HG03175 (cell line): ENCODE results near the gene GOLGA6L25.
"Not testable (repeated sequence)": the region's sequence is repeated elsewhere in the genome, so short reads cannot be mapped to it uniquely, and the experiment has no call there.

Experiments
- ATAC-seq: cut with Tn5 transposase; IDR thresholded peaks from one replicate; pipeline ENCODE4 v1.9.1; 2021; ENCODE audit warnings: mild to moderate bottlenecking, moderate library complexity; ENCODE audit not compliant: unreplicated experiment

The GOLGA6L25 gene

GRCh38 chr15:28553268-28553667 lies at the start of gene GOLGA6L25:
Gene GOLGA6L25, plus strand, starts transcription at chr15:28553568. Its CDS starts 61 bp downstream, at chr15:28553629.
- not testable (repeated sequence) for ATAC-seq

DNA sequence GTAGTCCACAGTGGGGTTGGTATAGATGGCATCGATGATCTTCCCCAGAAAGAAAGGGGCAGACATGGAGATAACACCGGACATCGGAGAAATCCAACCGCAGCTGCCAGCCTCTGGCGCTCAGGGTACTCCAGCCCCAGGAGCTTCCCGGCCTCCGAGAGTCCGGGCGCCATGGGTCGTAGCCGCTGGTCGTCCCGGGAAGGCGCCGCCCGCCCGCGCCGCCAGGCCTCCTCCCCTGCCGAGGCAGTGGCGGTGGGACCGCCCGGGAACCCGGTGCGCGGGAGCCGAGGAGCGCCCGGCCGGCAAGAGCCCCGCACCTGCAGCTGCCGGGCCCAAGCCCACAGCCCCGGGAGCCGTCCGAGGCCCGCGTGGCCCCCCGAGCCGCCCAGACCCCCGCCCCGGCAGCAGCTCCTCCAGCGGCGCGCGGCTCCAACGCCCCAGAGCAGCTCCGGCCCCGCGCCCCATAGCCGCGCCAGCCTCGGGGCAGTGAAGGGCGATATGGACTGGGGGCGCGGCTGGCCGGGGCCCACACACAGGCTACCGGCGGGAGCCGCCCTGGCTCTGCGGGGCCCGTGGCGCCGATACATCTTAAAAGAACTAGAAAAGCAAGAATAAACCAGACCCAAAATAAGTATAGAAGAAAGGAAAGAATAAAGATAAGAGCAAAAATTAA lies 45.0 kb upstream of the GOLGA6L25 start:
- ATAC-seq = not testable (repeated sequence)

DNA sequence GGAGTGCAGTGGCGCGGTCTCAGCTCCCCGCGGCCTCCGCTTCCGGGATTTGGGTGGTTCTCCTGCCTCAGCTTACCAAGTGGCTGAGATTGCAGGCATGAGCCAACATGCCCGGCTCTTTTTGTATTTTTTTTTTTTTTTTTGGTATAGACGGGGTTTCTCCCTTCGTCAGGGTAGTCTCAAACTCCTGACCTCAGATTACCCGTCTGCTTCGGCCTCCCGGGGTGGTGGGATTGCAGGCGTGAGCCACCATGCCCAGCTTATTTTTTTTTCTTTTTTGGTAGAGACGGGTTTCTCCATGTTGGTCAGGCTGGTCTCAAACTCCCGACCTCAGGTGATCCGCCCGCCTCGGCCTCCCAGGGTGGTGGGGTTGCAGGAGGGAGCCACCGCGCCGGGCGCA lies 39.2 kb upstream of the GOLGA6L25 start:
- not testable (repeated sequence) for ATAC-seq

DNA sequence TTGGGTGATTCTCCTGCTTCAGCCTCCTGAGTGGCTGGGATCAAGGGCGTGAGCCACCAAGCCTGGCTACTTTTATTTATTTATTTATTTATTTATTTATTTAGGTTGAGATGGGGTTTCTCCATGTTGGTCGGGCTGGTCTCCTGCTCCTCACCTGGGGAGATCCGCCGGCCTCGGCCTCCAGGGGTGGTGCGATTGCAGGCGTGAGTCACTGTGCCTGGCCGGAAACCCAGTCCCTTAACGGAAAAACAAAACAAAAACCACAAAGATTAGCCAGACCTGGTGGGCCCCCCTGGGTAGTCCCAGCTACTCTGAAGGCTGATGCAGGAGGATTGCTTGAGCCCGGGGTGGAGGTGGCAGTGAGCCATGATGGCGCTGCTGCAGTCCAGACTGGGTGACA lies 38.2 kb upstream of the GOLGA6L25 start:
- not testable (repeated sequence) for ATAC-seq

- ATAC-seq = not testable (repeated sequence)
These were observed 20.4 kb upstream of the GOLGA6L25 start, which contains the start of gene GOLGA8G for GRCh38 chr15:28532954-28533353. Gene GOLGA8G, minus strand, starts transcription at chr15:28532971. Its CDS starts 62 bp downstream, at chr15:28532909.

- not testable (repeated sequence) for ATAC-seq
These were observed 20.0 kb downstream of the GOLGA6L25 start for GRCh38 chr15:28573351-28573750.

- peak; percentile 77 for ATAC-seq
These were observed 35.7 kb downstream of the GOLGA6L25 start for GRCh38 chr15:28588977-28589606.

DNA sequence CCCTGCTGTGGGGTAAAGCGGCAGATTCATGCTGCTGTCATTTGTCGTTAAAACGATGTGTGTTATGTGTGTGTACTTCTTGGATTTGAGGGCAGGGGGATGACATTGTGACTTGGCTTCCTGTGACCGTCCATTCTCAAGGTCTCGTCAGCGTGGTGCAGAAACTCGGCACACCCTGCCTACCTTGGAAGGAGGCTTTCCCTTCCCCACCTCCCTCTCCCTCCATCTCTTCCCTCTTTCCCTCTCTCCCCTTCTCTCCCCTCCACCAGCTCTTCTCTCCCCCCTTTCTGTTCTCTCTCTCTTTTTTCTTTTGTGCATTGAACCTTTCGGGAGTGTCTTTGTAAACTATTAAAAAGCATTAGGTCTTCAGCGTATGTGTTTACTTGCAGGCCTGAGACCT lies 36.4 kb downstream of the GOLGA6L25 start:
- ATAC-seq = not testable (repeated sequence)

- ATAC-seq = not testable (repeated sequence)
These were observed 39.0 kb downstream of the GOLGA6L25 start for GRCh38 chr15:28592395-28592794.

DNA sequence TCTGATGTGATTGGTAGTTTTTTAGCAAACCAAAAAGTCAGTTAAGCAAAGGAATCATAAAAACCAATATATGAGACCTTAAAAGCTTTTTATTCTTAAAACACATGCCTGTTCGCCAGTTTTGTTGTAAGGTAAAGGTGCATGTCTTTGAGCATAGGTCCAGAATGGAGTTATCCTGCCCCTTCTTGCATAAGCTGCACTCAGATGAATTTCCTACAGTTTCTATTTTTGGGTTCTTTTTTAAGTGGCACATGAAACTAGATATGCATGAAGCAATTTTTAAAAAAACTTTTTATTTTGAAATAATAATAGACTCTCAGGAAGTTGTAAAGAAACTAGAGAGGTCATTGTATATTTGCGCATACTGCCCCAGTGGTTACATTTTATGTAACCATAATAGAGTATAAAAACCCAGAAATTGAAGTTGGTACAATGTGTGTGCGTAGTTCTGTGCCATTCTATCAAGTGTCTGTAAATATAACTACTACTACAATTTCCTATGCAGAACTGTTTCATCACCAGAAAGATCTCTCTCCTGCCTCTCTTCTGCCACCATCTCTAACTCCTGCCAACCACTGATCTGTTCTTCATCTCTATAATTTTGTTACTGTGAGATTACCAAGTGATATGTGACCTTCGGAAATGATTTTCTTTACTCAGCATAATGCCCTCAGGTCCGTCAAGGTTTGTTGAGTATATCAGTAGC lies 40.2 kb downstream of the GOLGA6L25 start:
- not testable (repeated sequence) for ATAC-seq

GRCh38 chr15:28597471-28597870 lies 44.1 kb downstream of the GOLGA6L25 start:
- ATAC-seq = not testable (repeated sequence)

DNA sequence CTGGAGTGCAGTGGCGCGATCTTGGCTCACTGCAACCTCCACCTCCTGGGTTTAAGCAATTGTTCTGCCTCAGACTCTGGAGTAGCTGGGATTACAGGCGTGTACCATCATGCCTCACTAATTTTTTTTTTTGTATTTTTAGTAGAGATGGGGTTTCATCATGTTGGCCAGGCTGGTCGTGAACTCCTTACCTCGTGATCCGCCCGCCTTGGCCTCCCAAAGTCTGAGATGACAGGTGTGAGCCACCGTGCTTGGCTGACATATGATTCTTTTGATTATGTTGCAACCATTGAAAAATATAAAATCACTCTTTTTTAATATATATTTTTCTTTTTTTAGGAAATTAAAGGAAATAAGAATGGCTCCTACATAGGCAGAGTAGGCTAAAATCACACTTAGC lies 44.8 kb downstream of the GOLGA6L25 start:
- not testable (repeated sequence) for ATAC-seq

- not testable (repeated sequence) for ATAC-seq
These were observed 48.8 kb downstream of the GOLGA6L25 start for GRCh38 chr15:28602152-28602551.
